ENCODE data around the gene VWA3A.
"Not testable (repeated sequence)": the region's sequence is repeated elsewhere in the genome, so short reads cannot be mapped to it uniquely, and the experiment has no call there.

VWA3A gene

GRCh38 chr16:22139008-22139407 lies 46.7 kb downstream of the VWA3A start:
- no peak for DNase-seq

- DNase-seq: no peak
Measured at GRCh38 chr16:22139732-22140131, 47.4 kb downstream of the VWA3A start.

GRCh38 chr16:22141767-22142166 lies 49.4 kb downstream of the VWA3A start:
- peak in 1 of 2 experiments; percentile 13 for DNase-seq

GRCh38 chr16:22144520-22144919 lies 52.2 kb downstream of the VWA3A start:
- no peak for DNase-seq

GRCh38 chr16:22147853-22148252 lies 55.5 kb downstream of the VWA3A start:
- DNase-seq: no peak

GRCh38 chr16:22151246-22151998 lies 59.1 kb downstream of the VWA3A start:
- DNase-seq: no peak

GRCh38 chr16:22152316-22152715 lies 60.0 kb downstream of the VWA3A start:
- DNase-seq: no peak

GRCh38 chr16:22153078-22153477 lies 60.7 kb downstream of the VWA3A start:
- not testable (repeated sequence) for DNase-seq

GRCh38 chr16:22161401-22161800 lies 69.1 kb downstream of the VWA3A start:
- DNase-seq: no peak

GRCh38 chr16:22161999-22162655 lies 69.8 kb downstream of the VWA3A start, which contains the start of gene SDR42E2:
Gene SDR42E2 (plus strand): TSS chr16:22162506. CDS start chr16:22165583, 3,077 bp downstream.
- DNase-seq: no peak

- DNase-seq: no peak
Measured at GRCh38 chr16:22162656-22163009, 70.3 kb downstream of the VWA3A start.

GRCh38 chr16:22163806-22164205 lies 71.5 kb downstream of the VWA3A start:
- DNase-seq: no peak

GRCh38 chr16:22164482-22164881 lies 72.1 kb downstream of the VWA3A start:
- DNase-seq: no peak

- no peak for DNase-seq
Measured at GRCh38 chr16:22165508-22166285, 73.4 kb downstream of the VWA3A start.

- no peak for DNase-seq
Measured at GRCh38 chr16:22171953-22172352, 79.6 kb downstream of the VWA3A start.

- DNase-seq: not testable (repeated sequence)
Measured at GRCh38 chr16:22172642-22173041, 80.3 kb downstream of the VWA3A start.

GRCh38 chr16:22174642-22175041 lies 82.3 kb downstream of the VWA3A start:
- DNase-seq: no peak

GRCh38 chr16:22177968-22178930 lies 85.9 kb downstream of the VWA3A start:
- DNase-seq: no peak

- no peak for DNase-seq
Measured at GRCh38 chr16:22181426-22181825, 89.1 kb downstream of the VWA3A start.

GRCh38 chr16:22181843-22182242 lies 89.5 kb downstream of the VWA3A start:
- DNase-seq: no peak

GRCh38 chr16:22183335-22183734 lies 91.0 kb downstream of the VWA3A start:
- DNase-seq: no peak

GRCh38 chr16:22183901-22184614 lies 91.7 kb downstream of the VWA3A start:
- DNase-seq: no peak
